Transverse colon (tissue), 4 donors: ENCODE data around the gene MTHFD1L.

Source experiments
- POLR2A ChIP-seq: fragments of 450-650 bp; IDR thresholded peaks from one replicate; pipeline ENCODE4 v1.6.1; 2016; ENCODE audit warnings: antibody characterized with exemption, mild to moderate bottlenecking, moderate library complexity
- POLR2AphosphoS5 ChIP-seq, 3 donors: sonication (generic); formaldehyde crosslinking; IDR thresholded peaks; one replicate each; pipeline ENCODE4 v1.6.1; 2016; ENCODE audit warnings: antibody characterized with exemption in 3 of 3
- TF ChIP-seq, protein P1 (sequence below), 5 experiments: fragments of 200-600 bp in 3 of 5; fragments of 450-650 bp in 2 of 5; sonication (generic) in 3 of 5; IDR thresholded peaks; 1 replicate in 2 of 5; 2 replicates in 3 of 5; pipeline ENCODE4 v1.5.1; 2016 to 2017; ENCODE audit warnings: antibody characterized with exemption in 5 of 5, inconsistent platforms in 3 of 5, mild to moderate bottlenecking in 2 of 5, moderate library complexity in 1 of 5

DNA sequence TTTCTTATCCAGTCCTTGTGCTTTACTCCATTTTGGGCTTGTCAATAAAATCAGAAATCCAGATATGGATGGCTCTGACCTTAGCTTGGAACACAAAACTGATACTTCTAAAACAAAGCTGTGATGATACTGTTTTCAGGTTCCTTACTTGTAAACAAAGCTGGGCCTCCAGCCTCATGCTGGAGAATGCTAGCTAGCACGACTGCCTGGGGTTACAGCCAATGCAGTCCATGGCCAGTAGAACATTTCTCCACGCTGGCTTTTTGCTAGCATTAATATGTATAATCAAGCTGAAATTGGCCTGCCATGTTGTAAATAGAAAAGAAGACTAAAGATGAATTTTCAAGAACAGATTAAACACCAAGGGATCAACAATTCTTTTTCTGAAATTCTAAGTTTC, 63.9 kb downstream of the MTHFD1L start:
- TF ChIP-seq POLR2A (no peak), POLR2AphosphoS5 (IDR thresholded peaks at IDR 0.05) (no peak)
- TF ChIP-seq, protein P1, sequence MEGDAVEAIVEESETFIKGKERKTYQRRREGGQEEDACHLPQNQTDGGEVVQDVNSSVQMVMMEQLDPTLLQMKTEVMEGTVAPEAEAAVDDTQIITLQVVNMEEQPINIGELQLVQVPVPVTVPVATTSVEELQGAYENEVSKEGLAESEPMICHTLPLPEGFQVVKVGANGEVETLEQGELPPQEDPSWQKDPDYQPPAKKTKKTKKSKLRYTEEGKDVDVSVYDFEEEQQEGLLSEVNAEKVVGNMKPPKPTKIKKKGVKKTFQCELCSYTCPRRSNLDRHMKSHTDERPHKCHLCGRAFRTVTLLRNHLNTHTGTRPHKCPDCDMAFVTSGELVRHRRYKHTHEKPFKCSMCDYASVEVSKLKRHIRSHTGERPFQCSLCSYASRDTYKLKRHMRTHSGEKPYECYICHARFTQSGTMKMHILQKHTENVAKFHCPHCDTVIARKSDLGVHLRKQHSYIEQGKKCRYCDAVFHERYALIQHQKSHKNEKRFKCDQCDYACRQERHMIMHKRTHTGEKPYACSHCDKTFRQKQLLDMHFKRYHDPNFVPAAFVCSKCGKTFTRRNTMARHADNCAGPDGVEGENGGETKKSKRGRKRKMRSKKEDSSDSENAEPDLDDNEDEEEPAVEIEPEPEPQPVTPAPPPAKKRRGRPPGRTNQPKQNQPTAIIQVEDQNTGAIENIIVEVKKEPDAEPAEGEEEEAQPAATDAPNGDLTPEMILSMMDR (IDR thresholded peaks at IDR 0.05) = no peak
